WTC11 (cell line): Measurements from ENCODE around the gene KBTBD12. TPM values are rescaled to one million over a fixed set of nuclear protein-coding genes. Genes with fewer than 3 reads are reported as not detected.

Source experiments
- ATAC-seq: fragments of 200-7000 bp; cut with Tn5 transposase; 2 replicates; pipeline ENCODE4 v1.10.0; 2021; ENCODE audit warnings: mild to moderate bottlenecking, moderate library complexity
- CTCF ChIA-PET: fragments of 300-600 bp; sonication (Branson Sonifier 250); formaldehyde crosslinking; loops from one replicate; lab custom pipeline; 2021; ENCODE audit warnings: antibody characterized with exemption; lab: Charles Lee
- POLR2A ChIA-PET: fragments of 350-600 bp; sonication (Branson Sonifier 250); formaldehyde crosslinking; loops from one replicate; lab custom pipeline; 2021; ENCODE audit warnings: antibody characterized with exemption; lab: Charles Lee
- DNase-seq: peaks from one replicate; pipeline ENCODE4 v3.0.0; 2021; ENCODE audit warnings: low spot score
- H3K27ac Mint-ChIP-seq: 2 replicates; pipeline ENCODE4 v1.8.0; 2021; ENCODE audit warnings: mixed read lengths
- H3K27me3 Mint-ChIP-seq: 2 replicates; pipeline ENCODE4 v1.8.0; 2021; ENCODE audit warnings: low read depth, mild to moderate bottlenecking, moderate library complexity, mixed read lengths
- H3K36me3 Mint-ChIP-seq: 2 replicates; pipeline ENCODE4 v1.8.0; 2021; ENCODE audit warnings: mixed read lengths
- H3K4me1 Mint-ChIP-seq: 2 replicates; pipeline ENCODE4 v1.8.0; 2022; ENCODE audit warnings: mixed read lengths
- H3K4me3 Mint-ChIP-seq: 2 replicates; pipeline ENCODE4 v1.8.0; 2021; ENCODE audit warnings: mild to moderate bottlenecking, moderate library complexity, mixed read lengths
- H3K9me3 Mint-ChIP-seq: 2 replicates; pipeline ENCODE4 v1.8.0; 2021; ENCODE audit warnings: mixed read lengths
- CREB1 ChIP-seq: sonication (generic); formaldehyde crosslinking; IDR thresholded peaks from 2 replicates; pipeline ENCODE4 v1.8.0; 2023; ENCODE audit warnings: mild to moderate bottlenecking, missing genetic modification reagents
- ELF4 ChIP-seq: sonication (generic); formaldehyde crosslinking; IDR thresholded peaks from 2 replicates; pipeline ENCODE4 v1.8.1; 2022; ENCODE audit warnings: low read depth, mild to moderate bottlenecking, moderate library complexity, missing genetic modification reagents
- EMX1 ChIP-seq: fragments of 250-450 bp; sonication (Bioruptor Pico); IDR thresholded peaks from 2 replicates; pipeline ENCODE4 v1.8.0; 2021; ENCODE audit warnings: mild to moderate bottlenecking
- ESRRA ChIP-seq: sonication (generic); formaldehyde crosslinking; IDR thresholded peaks from 2 replicates; pipeline ENCODE4 v1.8.1; 2022; ENCODE audit warnings: mild to moderate bottlenecking, missing genetic modification reagents, borderline replicate concordance
- FOXJ3 ChIP-seq: sonication (generic); formaldehyde crosslinking; IDR thresholded peaks from 2 replicates; pipeline ENCODE4 v1.9.0; 2021; ENCODE audit warnings: missing genetic modification reagents, mild to moderate bottlenecking, borderline replicate concordance
- FOXK1 ChIP-seq: sonication (generic); formaldehyde crosslinking; IDR thresholded peaks from 2 replicates; pipeline ENCODE4 v1.8.0; 2022; ENCODE audit warnings: mild to moderate bottlenecking, moderate library complexity, missing genetic modification reagents
- FOXP1 ChIP-seq: sonication (generic); formaldehyde crosslinking; IDR thresholded peaks from 2 replicates; pipeline ENCODE4 v1.8.0; 2022; ENCODE audit warnings: missing genetic modification reagents, mild to moderate bottlenecking, moderate library complexity, borderline replicate concordance
- JUN ChIP-seq: sonication (generic); formaldehyde crosslinking; IDR thresholded peaks from 2 replicates; pipeline ENCODE4 v1.8.0; 2023; ENCODE audit warnings: mild to moderate bottlenecking, missing genetic modification reagents
- NR1H2 ChIP-seq: sonication (generic); formaldehyde crosslinking; IDR thresholded peaks from 2 replicates; pipeline ENCODE4 v1.9.0; 2021; ENCODE audit warnings: mild to moderate bottlenecking, moderate library complexity, missing genetic modification reagents
- OVOL2 ChIP-seq: fragments of 250-450 bp; sonication (Bioruptor Pico); IDR thresholded peaks from 2 replicates; pipeline ENCODE4 v1.9.0; 2021; ENCODE audit warnings: mild to moderate bottlenecking, borderline replicate concordance
- TEAD1 ChIP-seq: sonication (generic); formaldehyde crosslinking; IDR thresholded peaks from 2 replicates; pipeline ENCODE4 v1.8.0; 2022; ENCODE audit warnings: mild to moderate bottlenecking, missing genetic modification reagents
- TEAD4 ChIP-seq: sonication (generic); formaldehyde crosslinking; IDR thresholded peaks from 2 replicates; pipeline ENCODE4 v1.8.0; 2022; ENCODE audit warnings: mild to moderate bottlenecking, missing genetic modification reagents
- ZNF416 ChIP-seq: fragments of 250-450 bp; sonication (Bioruptor Pico); IDR thresholded peaks from 2 replicates; pipeline ENCODE4 v1.9.0; 2021; ENCODE audit warnings: mild to moderate bottlenecking, inconsistent platforms
- ZNF423 ChIP-seq: fragments of 250-450 bp; sonication (Bioruptor Pico); IDR thresholded peaks from 2 replicates; pipeline ENCODE4 v2.1.2; 2022; ENCODE audit warnings: mild to moderate bottlenecking, moderate library complexity
- ZNF671 ChIP-seq: fragments of 250-450 bp; sonication (Bioruptor Pico); IDR thresholded peaks from 2 replicates; pipeline ENCODE4 v1.8.0; 2021; ENCODE audit warnings: mild to moderate bottlenecking
- total RNA-seq: library from RNA; stranded (reverse); gene quantifications from 3 replicates; pipeline ENCODE4 v1.2.3, GENCODE V29; 2021
- TF ChIP-seq, protein P1 (sequence below): sonication (generic); formaldehyde crosslinking; IDR thresholded peaks from 2 replicates; pipeline ENCODE4 v1.8.1; 2023; ENCODE audit warnings: mild to moderate bottlenecking, moderate library complexity, missing genetic modification reagents
- TF ChIP-seq, protein P2 (sequence below): sonication (generic); formaldehyde crosslinking; IDR thresholded peaks from 2 replicates; pipeline ENCODE4 v1.8.1; 2022; ENCODE audit warnings: mild to moderate bottlenecking, moderate library complexity, missing genetic modification reagents
- TF ChIP-seq, protein P3 (sequence below): fragments of 250-450 bp; sonication (Bioruptor Pico); IDR thresholded peaks from 2 replicates; pipeline ENCODE4 v1.9.0; 2021; ENCODE audit warnings: mild to moderate bottlenecking
- TF ChIP-seq, protein P4 (sequence below): sonication (generic); formaldehyde crosslinking; IDR thresholded peaks from 2 replicates; pipeline ENCODE4 v1.8.1; 2022; ENCODE audit warnings: low read depth, missing genetic modification reagents, borderline replicate concordance
- TF ChIP-seq, protein P5 (sequence below): sonication (generic); formaldehyde crosslinking; IDR thresholded peaks from 2 replicates; pipeline ENCODE4 v1.8.0; 2023; ENCODE audit warnings: missing genetic modification reagents
- TF ChIP-seq, protein P6 (sequence below): sonication (generic); formaldehyde crosslinking; IDR thresholded peaks from 2 replicates; pipeline ENCODE4 v1.8.1; 2023; ENCODE audit warnings: mild to moderate bottlenecking, missing genetic modification reagents, moderate library complexity
- TF ChIP-seq, protein P7 (sequence below): fragments of 250-450 bp; sonication (Bioruptor Pico); IDR thresholded peaks from 2 replicates; pipeline ENCODE4 v1.8.0; 2021; ENCODE audit warnings: mild to moderate bottlenecking

The KBTBD12 gene
- total RNA-seq, 1 experiment from 2014 or later = 0.22 TPM

DNA sequence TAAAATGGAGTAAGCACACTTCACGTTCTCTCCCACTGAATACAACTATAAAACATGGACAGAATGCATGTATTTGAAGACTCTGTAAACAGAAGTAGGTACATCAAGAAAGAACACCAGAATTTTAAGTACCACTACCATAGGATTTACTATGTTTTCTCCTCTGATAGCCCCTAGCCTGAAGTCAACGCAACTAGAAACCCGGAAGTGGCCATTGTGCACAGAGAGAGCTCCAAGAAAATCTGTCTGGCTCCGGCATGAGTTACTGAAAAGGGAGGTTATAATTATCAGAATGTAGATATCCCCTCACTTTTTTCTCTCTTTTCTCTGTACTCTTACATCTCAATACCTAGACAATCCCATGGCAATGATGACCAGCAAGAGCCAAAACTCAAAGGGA is 23.8 kb downstream of the KBTBD12 start (continued):
- TF ChIP-seq, protein P1, sequence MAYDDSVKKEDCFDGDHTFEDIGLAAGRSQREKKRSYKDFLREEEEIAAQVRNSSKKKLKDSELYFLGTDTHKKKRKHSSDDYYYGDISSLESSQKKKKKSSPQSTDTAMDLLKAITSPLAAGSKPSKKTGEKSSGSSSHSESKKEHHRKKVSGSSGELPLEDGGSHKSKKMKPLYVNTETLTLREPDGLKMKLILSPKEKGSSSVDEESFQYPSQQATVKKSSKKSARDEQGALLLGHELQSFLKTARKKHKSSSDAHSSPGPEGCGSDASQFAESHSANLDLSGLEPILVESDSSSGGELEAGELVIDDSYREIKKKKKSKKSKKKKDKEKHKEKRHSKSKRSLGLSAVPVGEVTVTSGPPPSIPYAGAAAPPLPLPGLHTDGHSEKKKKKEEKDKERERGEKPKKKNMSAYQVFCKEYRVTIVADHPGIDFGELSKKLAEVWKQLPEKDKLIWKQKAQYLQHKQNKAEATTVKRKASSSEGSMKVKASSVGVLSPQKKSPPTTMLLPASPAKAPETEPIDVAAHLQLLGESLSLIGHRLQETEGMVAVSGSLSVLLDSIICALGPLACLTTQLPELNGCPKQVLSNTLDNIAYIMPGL (CRISPR knock-in tag) = no peak
- TF ChIP-seq JUN (CRISPR knock-in tag) = no peak
- TF ChIP-seq ZNF423 (CRISPR knock-in tag) = no peak
- no peak for TF ChIP-seq FOXJ3 (CRISPR knock-in tag)
- TF ChIP-seq, protein P2, sequence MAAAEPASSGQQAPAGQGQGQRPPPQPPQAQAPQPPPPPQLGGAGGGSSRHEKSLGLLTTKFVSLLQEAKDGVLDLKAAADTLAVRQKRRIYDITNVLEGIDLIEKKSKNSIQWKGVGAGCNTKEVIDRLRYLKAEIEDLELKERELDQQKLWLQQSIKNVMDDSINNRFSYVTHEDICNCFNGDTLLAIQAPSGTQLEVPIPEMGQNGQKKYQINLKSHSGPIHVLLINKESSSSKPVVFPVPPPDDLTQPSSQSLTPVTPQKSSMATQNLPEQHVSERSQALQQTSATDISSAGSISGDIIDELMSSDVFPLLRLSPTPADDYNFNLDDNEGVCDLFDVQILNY = no peak
- TF ChIP-seq TEAD4 (CRISPR knock-in tag) = no peak

DNA sequence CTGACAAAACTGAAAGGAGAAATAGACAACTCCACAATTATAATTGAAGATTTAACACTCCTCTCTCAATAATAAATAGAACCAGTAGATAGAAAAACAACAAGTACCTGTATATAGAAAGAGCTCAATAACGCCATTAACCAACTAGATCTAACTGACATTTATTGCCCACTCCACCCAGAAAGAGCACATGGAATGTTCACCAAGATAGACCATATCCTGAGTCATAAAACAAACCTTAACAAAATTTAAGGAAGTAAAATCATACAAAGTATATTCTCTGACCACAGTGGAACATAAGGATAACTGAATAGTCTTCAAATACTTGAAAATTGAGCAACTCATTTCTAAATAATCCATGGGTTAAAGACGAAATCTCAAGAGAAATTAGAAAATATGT is 25.1 kb downstream of the KBTBD12 start:
- peaks cover 15% of the 10 kb centered on the region for H3K9me3 Mint-ChIP-seq
- H3K27ac Mint-ChIP-seq = no peak overlapping the region
- H3K36me3 Mint-ChIP-seq = no peaks in the 10 kb centered on the region
- CTCF ChIA-PET = no interaction called here
- no peaks in the 10 kb centered on the region for H3K4me1 Mint-ChIP-seq
- no peak overlapping the region for H3K4me3 Mint-ChIP-seq
- TF ChIP-seq EMX1 (CRISPR knock-in tag) = no peak
- TF ChIP-seq ESRRA (CRISPR knock-in tag) = no peak
- TF ChIP-seq, protein P2 = no peak
- TF ChIP-seq ELF4 (CRISPR knock-in tag) = no peak
- TF ChIP-seq OVOL2 (CRISPR knock-in tag) = no peak
- TF ChIP-seq, protein P3, sequence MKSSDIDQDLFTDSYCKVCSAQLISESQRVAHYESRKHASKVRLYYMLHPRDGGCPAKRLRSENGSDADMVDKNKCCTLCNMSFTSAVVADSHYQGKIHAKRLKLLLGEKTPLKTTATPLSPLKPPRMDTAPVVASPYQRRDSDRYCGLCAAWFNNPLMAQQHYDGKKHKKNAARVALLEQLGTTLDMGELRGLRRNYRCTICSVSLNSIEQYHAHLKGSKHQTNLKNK (CRISPR knock-in tag) = no peak
- TF ChIP-seq ZNF671 = no peak
- TF ChIP-seq TEAD1 (CRISPR knock-in tag) = no peak
- TF ChIP-seq FOXP1 = no peak
- TF ChIP-seq, protein P4, sequence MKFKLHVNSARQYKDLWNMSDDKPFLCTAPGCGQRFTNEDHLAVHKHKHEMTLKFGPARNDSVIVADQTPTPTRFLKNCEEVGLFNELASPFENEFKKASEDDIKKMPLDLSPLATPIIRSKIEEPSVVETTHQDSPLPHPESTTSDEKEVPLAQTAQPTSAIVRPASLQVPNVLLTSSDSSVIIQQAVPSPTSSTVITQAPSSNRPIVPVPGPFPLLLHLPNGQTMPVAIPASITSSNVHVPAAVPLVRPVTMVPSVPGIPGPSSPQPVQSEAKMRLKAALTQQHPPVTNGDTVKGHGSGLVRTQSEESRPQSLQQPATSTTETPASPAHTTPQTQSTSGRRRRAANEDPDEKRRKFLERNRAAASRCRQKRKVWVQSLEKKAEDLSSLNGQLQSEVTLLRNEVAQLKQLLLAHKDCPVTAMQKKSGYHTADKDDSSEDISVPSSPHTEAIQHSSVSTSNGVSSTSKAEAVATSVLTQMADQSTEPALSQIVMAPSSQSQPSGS (CRISPR knock-in tag) = no peak
- TF ChIP-seq ZNF416 (CRISPR knock-in tag) = no peak
- TF ChIP-seq NR1H2 (CRISPR knock-in tag) = no peak
- TF ChIP-seq CREB1 (CRISPR knock-in tag) = no peak
- TF ChIP-seq, protein P5, sequence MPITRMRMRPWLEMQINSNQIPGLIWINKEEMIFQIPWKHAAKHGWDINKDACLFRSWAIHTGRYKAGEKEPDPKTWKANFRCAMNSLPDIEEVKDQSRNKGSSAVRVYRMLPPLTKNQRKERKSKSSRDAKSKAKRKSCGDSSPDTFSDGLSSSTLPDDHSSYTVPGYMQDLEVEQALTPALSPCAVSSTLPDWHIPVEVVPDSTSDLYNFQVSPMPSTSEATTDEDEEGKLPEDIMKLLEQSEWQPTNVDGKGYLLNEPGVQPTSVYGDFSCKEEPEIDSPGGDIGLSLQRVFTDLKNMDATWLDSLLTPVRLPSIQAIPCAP (CRISPR knock-in tag) = no peak
- TF ChIP-seq FOXK1 = no peak
- TF ChIP-seq, protein P6, sequence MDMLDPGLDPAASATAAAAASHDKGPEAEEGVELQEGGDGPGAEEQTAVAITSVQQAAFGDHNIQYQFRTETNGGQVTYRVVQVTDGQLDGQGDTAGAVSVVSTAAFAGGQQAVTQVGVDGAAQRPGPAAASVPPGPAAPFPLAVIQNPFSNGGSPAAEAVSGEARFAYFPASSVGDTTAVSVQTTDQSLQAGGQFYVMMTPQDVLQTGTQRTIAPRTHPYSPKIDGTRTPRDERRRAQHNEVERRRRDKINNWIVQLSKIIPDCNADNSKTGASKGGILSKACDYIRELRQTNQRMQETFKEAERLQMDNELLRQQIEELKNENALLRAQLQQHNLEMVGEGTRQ (CRISPR knock-in tag) = no peak
- TF ChIP-seq, protein P7, sequence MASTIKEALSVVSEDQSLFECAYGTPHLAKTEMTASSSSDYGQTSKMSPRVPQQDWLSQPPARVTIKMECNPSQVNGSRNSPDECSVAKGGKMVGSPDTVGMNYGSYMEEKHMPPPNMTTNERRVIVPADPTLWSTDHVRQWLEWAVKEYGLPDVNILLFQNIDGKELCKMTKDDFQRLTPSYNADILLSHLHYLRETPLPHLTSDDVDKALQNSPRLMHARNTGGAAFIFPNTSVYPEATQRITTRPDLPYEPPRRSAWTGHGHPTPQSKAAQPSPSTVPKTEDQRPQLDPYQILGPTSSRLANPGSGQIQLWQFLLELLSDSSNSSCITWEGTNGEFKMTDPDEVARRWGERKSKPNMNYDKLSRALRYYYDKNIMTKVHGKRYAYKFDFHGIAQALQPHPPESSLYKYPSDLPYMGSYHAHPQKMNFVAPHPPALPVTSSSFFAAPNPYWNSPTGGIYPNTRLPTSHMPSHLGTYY (CRISPR knock-in tag) = no peak
- peaks cover 2% of the 10 kb centered on the region; the same call in 1 of the 2 replicates for H3K27me3 Mint-ChIP-seq
- ATAC-seq (no peak), DNase-seq (no peak)
- POLR2A ChIA-PET = no interaction called here
